Stomach (tissue), 9 donors: Measurements from ENCODE around the gene KIAA1191. TPM values are rescaled to one million over a fixed set of nuclear protein-coding genes. Genes with fewer than 3 reads are reported as not detected.
"Not testable (repeated sequence)": the region's sequence is repeated elsewhere in the genome, so short reads cannot be mapped to it uniquely, and the experiment has no call there.

Experiments used
- DNase-seq, 2 donors: peaks; one replicate each; pipeline versions ENCODE4 v3.0.0 to v3.0.0-alpha.2; 2013 to 2019
- H3K27ac ChIP-seq, 5 donors: fragments of 200-600 bp in 4 of 5; sonication (generic) in 4 of 5; one replicate each; pipeline ENCODE4 v1.5.1; 2013 to 2019; ENCODE audit warnings: mild to moderate bottlenecking in 1 of 5, moderate library complexity in 1 of 5
- H3K27me3 ChIP-seq, 3 donors: fragments of 200-600 bp; sonication (generic); one replicate each; pipeline ENCODE4 v1.5.1; 2017 to 2019; ENCODE audit warnings: mixed run types in 1 of 3
- H3K36me3 ChIP-seq, 4 donors: fragments of 200-600 bp; sonication (generic); 1 replicate in 3 of 4; 2 replicates in 1 of 4; pipeline ENCODE4 v1.5.1; 2016 to 2019
- H3K4me1 ChIP-seq, 4 donors: fragments of 200-600 bp; sonication (generic); one replicate each; pipeline ENCODE4 v1.5.1; 2016 to 2019
- H3K4me3 ChIP-seq, 4 donors: fragments of 200-600 bp; sonication (generic) in 3 of 4; one replicate each; pipeline ENCODE4 v1.5.1; 2016 to 2019; ENCODE audit warnings: mild to moderate bottlenecking in 1 of 4
- H3K9me3 ChIP-seq, 4 donors: fragments of 200-600 bp; sonication (generic); one replicate each; pipeline ENCODE4 v1.5.1; 2016 to 2019
- EP300 ChIP-seq: sonication (generic); formaldehyde crosslinking; IDR thresholded peaks from one replicate; pipeline ENCODE4 v1.6.1; 2017; ENCODE audit warnings: antibody characterized with exemption
- POLR2A ChIP-seq, 4 donors: fragments of 450-650 bp; IDR thresholded peaks; one replicate each; pipeline ENCODE4 v1.6.1; 2016; ENCODE audit warnings: antibody characterized with exemption in 4 of 4, control low read depth in 2 of 4, mild to moderate bottlenecking in 1 of 4, moderate library complexity in 1 of 4
- POLR2AphosphoS5 ChIP-seq, 3 donors: sonication (generic); formaldehyde crosslinking; IDR thresholded peaks; one replicate each; pipeline ENCODE4 v1.6.1; 2016; ENCODE audit warnings: antibody characterized with exemption in 3 of 3
- WGBS, 5 donors: extraction: QIAGEN DNeasy Blood & Tissue Kit in 3 of 5; methylation state at CpG; one replicate each; pipeline versions ENCODE4 v1.1.5 to v1.1.7; 2013 to 2018; 5-methylcytosine and 5-hydroxymethylcytosine counted together
- intact Hi-C: fragments of 100-400 bp; cut with DNase I; formaldehyde crosslinking; loops from one replicate; pipeline ENCODE4 v1.15.1; 2023; ENCODE audit warnings: low total_unique reads
- polyA plus RNA-seq, 3 donors: library from polyadenylated mRNA; stranded (reverse); fragments of 200-250 nt; gene quantifications; one replicate each; pipeline ENCODE4 v1.2.3, GENCODE V29; 2013
- small RNA-seq, 4 donors: library from RNA; depleted of rRNA; stranded (forward); fragments of <200 nt; gene quantifications; one replicate each; pipeline ENCODE3, GENCODE V24; 2016
- total RNA-seq, 5 donors: library from RNA; depleted of rRNA; stranded (reverse); fragments of >200 nt; gene quantifications; one replicate each; pipeline versions ENCODE4 v1.1.0 to v1.2.3, GENCODE V29; 2014 to 2016
- TF ChIP-seq, protein P1 (sequence below), 7 experiments: fragments of 450-650 bp in 4 of 7; fragments of 200-600 bp in 3 of 7; sonication (generic) in 3 of 7; IDR thresholded peaks; one replicate each; pipeline ENCODE4 v1.5.1; 2016 to 2019; ENCODE audit warnings: antibody characterized with exemption in 7 of 7, control low read depth in 2 of 7, mild to moderate bottlenecking in 1 of 7
- donor health status: healthy with polysubstance abuse.
- donor health status: Bipolar disorder and iron deficiency.
- donor health status: healthy.

KIAA1191 gene
- total and polyA plus RNA-seq, 8 donors = 6.1 to 398 (median 86.1) TPM

DNA sequence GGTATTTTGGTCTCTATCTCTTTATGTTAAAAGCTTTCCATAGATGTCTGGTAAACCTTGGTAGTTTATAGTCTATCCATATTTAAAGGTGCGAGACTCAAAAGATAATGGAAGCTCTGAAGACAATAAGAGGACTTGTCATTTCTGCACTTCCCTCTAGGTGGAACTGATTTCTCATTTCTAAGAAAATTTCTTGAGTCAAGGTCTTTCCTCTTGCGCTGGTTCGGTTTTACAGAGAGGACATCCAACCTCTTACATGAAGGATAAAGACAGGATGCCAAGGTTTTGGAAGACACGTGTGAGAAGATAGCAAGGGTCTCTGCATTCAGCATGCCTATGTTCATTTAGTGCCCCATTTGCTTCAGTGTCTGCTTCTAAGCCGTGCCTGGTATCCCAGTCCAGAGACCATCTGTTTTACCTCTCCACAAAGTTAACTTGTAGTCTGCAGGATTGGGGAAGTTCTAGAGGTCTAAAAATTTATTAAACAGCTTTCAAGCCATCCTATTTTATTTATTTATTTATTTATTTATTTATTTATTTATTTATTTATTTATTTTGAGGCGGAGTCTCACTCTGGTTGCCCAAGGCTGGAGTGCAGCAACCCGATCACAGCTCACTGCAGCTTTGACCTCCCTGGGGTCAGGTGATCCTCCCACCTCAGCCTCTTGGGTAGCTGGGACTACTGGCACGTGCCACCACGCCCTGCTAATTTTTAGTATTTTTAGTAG is 41.6 kb downstream of the KIAA1191 start:
- Histone ChIP-seq H3K27ac (no peak overlapping the region), H3K36me3 (peaks cover 25 to 89% (median 81%) of the 10 kb centered on the region in 4 donors), H3K9me3 (no peaks in the 10 kb centered on the region), H3K4me1 (peaks cover 0 to 11% (median 0%) of the 10 kb centered on the region in 4 donors), H3K27me3 (no peaks in the 10 kb centered on the region), H3K4me3 (no peak overlapping the region)
- intact Hi-C loops = no loop called here
- peak in 1 of 2 donors; percentile 1 for DNase-seq
- TF ChIP-seq, protein P1, sequence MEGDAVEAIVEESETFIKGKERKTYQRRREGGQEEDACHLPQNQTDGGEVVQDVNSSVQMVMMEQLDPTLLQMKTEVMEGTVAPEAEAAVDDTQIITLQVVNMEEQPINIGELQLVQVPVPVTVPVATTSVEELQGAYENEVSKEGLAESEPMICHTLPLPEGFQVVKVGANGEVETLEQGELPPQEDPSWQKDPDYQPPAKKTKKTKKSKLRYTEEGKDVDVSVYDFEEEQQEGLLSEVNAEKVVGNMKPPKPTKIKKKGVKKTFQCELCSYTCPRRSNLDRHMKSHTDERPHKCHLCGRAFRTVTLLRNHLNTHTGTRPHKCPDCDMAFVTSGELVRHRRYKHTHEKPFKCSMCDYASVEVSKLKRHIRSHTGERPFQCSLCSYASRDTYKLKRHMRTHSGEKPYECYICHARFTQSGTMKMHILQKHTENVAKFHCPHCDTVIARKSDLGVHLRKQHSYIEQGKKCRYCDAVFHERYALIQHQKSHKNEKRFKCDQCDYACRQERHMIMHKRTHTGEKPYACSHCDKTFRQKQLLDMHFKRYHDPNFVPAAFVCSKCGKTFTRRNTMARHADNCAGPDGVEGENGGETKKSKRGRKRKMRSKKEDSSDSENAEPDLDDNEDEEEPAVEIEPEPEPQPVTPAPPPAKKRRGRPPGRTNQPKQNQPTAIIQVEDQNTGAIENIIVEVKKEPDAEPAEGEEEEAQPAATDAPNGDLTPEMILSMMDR (IDR thresholded peaks at IDR 0.05) = no peak
- TF ChIP-seq POLR2AphosphoS5 (IDR thresholded peaks at IDR 0.05) = no peak
- TF ChIP-seq EP300 = no peak
- TF ChIP-seq POLR2A (IDR thresholded peaks at IDR 0.05) = no peak
- 91 to 98% (median 94%) methylated on average over 9 of the region's 9 CpGs for WGBS, 5 donors

DNA sequence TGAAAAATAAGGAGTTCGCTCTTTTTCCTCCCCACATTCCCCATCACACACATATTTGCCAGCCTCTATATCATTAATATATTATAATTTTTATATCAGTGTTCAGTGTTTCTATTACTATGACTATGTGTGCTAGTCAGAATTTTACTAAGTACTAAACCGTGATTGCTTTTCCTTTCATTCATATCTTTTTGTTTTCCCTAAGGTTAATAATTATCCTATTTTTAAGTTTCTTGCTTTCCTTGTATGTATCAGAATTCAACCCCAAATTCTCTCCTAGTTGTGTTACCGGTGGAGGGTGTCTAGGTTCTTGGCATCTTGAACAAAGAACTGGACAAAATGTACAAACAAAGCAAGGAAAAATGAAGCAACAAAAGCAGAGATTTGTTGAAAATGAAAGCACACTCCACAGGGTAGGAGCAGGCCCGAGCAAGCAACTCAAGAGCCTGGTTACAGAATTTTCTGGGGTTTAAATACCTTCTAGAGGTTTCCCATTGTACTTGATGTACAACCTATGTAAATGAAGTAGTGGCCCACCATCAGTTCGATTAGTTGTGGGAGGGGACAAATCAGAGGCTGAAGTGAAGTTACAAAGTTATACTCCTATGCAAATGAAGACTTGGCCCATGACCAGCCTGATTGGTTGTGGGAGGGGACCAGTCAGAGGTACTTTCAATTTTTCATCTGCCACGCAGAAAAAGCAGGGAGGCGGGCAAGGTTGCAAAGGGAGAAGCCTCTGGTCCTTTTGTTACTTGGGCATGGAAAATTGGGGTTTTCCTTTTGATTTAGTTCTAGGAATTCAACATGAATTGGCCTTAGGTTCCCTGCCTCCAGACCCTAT is 43.8 kb downstream of the KIAA1191 start:
- no peaks in the 10 kb centered on the region for H3K9me3 ChIP-seq
- no peaks in the 10 kb centered on the region for H3K27me3 ChIP-seq
- intact Hi-C loops = no loop called here
- 42 to 56% (median 50%) methylated on average over 7 of the region's 7 CpGs for WGBS, 5 donors
- H3K4me3 ChIP-seq = peak overlapping the region in 1 of 4 donors; percentile 20
- TF ChIP-seq EP300 (no peak), POLR2A (IDR thresholded peaks at IDR 0.05) (no peak), POLR2AphosphoS5 (IDR thresholded peaks at IDR 0.05) (no peak)
- TF ChIP-seq, protein P1 (IDR thresholded peaks at IDR 0.05) = no peak
- peaks cover 28 to 88% (median 77%) of the 10 kb centered on the region in 4 donors for H3K36me3 ChIP-seq
- DNase-seq = peak in 1 of 2 donors; percentile 30
- peak overlapping the region in 3 of 5 donors; percentile 11 to 66 (median 20) for H3K27ac ChIP-seq
- H3K4me1 ChIP-seq = peaks cover 0 to 11% (median 0%) of the 10 kb centered on the region in 4 donors

DNA sequence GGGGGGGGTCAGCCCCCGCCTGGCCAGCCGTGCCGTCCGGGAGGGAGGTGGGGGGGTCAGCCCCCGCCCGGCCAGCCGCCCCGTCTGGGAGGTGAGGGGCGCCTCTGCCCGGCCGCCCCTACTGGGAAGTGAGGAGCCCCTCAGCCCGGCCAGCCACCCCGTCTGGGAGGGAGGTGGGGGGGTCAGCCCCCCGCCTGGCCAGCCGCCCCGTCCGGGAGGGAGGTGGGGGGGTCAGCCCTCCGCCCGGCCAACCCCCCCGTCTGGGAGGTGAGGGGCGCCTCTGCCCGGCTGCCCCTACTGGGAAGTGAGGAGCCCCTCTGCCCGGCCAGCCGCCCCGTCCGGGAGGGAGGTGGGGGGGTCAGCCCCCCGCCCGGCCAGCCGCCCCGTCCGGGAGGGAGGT is 56.2 kb downstream of the KIAA1191 start:
- H3K9me3 ChIP-seq, H3K4me3 ChIP-seq, H3K27ac ChIP-seq, DNase-seq, H3K27me3 ChIP-seq, H3K4me1 ChIP-seq, intact Hi-C loops: not testable (repeated sequence)
- WGBS, 5 donors = 95 to 100% (median 99%) methylated on average over 5 to 13 of the region's 31 CpGs; no CpG with 5 or more reads in 1 of the 5 donors
- peaks cover 1 to 52% (median 48%) of the 10 kb centered on the region in 4 donors for H3K36me3 ChIP-seq

Small RNA genes lying within 50 kb of the gene (small RNA-seq; reads per million reads assigned to genes)
- gene MIR1271 = 0.15 to 0.89 (median 0.46) reads per million in 4 donors

Other genes starting within 250 kb of the KIAA1191 start
- gene SIMC1, start 123.3 kb downstream of the KIAA1191 start, total RNA-seq = 10 to 100 TPM; 13.8 to 58.3 (median 20.9) TPM
- gene SIMC1, start 123.3 kb downstream of the KIAA1191 start, polyA plus RNA-seq = 10 to 100 TPM in 1 of 3 donors, 1 to 10 TPM in 2; 6.1 to 10.1 (median 6.5) TPM
- 1 to 10 TPM; 1.2 to 9.9 (median 3.0) TPM for gene ARL10, start 3.7 kb upstream of the KIAA1191 start, total RNA-seq
- gene ARL10, start 3.7 kb upstream of the KIAA1191 start, polyA plus RNA-seq = 1 to 10 TPM in 2 of 3 donors, under 1 TPM in 1; 0.31 to 3.5 (median 1.4) TPM
- gene NOP16, start 26.8 kb upstream of the KIAA1191 start, total RNA-seq = 10 to 100 TPM in 2 of 5 donors, 1 to 10 TPM in 2, not detected in 1; 4.3 to 55.8 (median 9.2) TPM
- gene NOP16, start 26.8 kb upstream of the KIAA1191 start, polyA plus RNA-seq = 10 to 100 TPM; 30.9 to 55.5 (median 38.0) TPM
- gene HIGD2A, start 27.0 kb upstream of the KIAA1191 start, total RNA-seq = 100 to 1,000 TPM in 4 of 5 donors, 10 to 100 TPM in 1; 47.2 to 233 (median 181) TPM
- 100 to 1,000 TPM; 207 to 248 (median 243) TPM for gene HIGD2A, start 27.0 kb upstream of the KIAA1191 start, polyA plus RNA-seq
- gene CLTB, start 54.8 kb upstream of the KIAA1191 start, total RNA-seq = 100 to 1,000 TPM in 4 of 5 donors, 10 to 100 TPM in 1; 81.9 to 427 (median 179) TPM
- 100 to 1,000 TPM; 171 to 280 (median 274) TPM for gene CLTB, start 54.8 kb upstream of the KIAA1191 start, polyA plus RNA-seq
- gene FAF2, start 86.6 kb upstream of the KIAA1191 start, total RNA-seq = 10 to 100 TPM; 20.6 to 57.2 (median 39.3) TPM
- 10 to 100 TPM in 1 of 3 donors, 1 to 10 TPM in 2; 5.7 to 11.9 (median 9.8) TPM for gene FAF2, start 86.6 kb upstream of the KIAA1191 start, polyA plus RNA-seq
- gene RNF44, start 175.6 kb upstream of the KIAA1191 start, total RNA-seq = 100 to 1,000 TPM in 1 of 5 donors, 10 to 100 TPM in 3, 1 to 10 TPM in 1; 6.6 to 176 (median 30.6) TPM
- 10 to 100 TPM; 11.5 to 15.1 (median 13.6) TPM for gene RNF44, start 175.6 kb upstream of the KIAA1191 start, polyA plus RNA-seq
- gene CDHR2, start 187.6 kb upstream of the KIAA1191 start, total RNA-seq = 10 to 100 TPM in 3 of 5 donors, 1 to 10 TPM in 2; 9.6 to 18.7 (median 13.4) TPM
- gene CDHR2, start 187.6 kb upstream of the KIAA1191 start, polyA plus RNA-seq = 1 to 10 TPM in 1 of 3 donors, under 1 TPM in 2; 0.13 to 1.6 (median 0.76) TPM
- gene GPRIN1, start 248.4 kb upstream of the KIAA1191 start, total RNA-seq = 1 to 10 TPM in 1 of 5 donors, under 1 TPM in 2, not detected in 2; 0.72 to 1.4 (median 0.92) TPM
- gene GPRIN1, start 248.4 kb upstream of the KIAA1191 start, polyA plus RNA-seq = under 1 TPM; 0.30 to 0.46 (median 0.37) TPM